ENCODE results near the gene CTSS.
"Not testable (repeated sequence)": the region's sequence is repeated elsewhere in the genome, so short reads cannot be mapped to it uniquely, and the experiment has no call there.

Gene CTSS

DNA sequence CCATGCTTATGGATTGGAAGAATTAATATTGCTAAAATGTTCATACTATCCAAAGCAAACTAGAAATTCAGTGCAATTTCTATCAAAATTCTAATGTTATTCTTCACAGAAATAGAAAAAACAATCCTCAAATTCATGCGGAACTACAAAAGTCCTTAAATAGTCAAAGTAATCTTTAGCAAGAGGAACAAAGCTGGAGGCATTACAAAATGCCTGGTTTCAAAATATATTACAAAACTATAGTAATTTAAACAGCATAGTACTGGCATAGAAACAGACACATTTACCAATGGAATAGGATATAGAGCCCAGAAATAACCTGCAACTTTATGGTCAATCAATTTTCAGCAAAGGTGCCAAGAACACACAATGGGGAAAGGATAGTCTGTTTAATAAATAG is 3.8 kb downstream of the CTSS start:
- Mint-ChIP-seq H3K27ac (no peak overlapping the region), H3K9me3 (no peaks in the 10 kb centered on the region), H3K36me3 (peaks cover 51% of the 10 kb centered on the region), H3K4me3 (no peak overlapping the region), H3K4me1 (peaks cover 41% of the 10 kb centered on the region), H3K27me3 (no peaks in the 10 kb centered on the region)
- CTCF ChIA-PET = no interaction called here
- DNase-seq = no peak

GRCh38 chr1:150760013-150760412 is 5.6 kb downstream of the CTSS start:
- no peak overlapping the region for H3K4me3 Mint-ChIP-seq
- peaks cover 29% of the 10 kb centered on the region for H3K4me1 Mint-ChIP-seq
- H3K27ac Mint-ChIP-seq = no peak overlapping the region
- H3K27me3 Mint-ChIP-seq = no peaks in the 10 kb centered on the region
- H3K9me3 Mint-ChIP-seq = no peaks in the 10 kb centered on the region
- CTCF ChIA-PET = no interaction called here
- H3K36me3 Mint-ChIP-seq = peaks cover 56% of the 10 kb centered on the region
- no peak for DNase-seq

DNA sequence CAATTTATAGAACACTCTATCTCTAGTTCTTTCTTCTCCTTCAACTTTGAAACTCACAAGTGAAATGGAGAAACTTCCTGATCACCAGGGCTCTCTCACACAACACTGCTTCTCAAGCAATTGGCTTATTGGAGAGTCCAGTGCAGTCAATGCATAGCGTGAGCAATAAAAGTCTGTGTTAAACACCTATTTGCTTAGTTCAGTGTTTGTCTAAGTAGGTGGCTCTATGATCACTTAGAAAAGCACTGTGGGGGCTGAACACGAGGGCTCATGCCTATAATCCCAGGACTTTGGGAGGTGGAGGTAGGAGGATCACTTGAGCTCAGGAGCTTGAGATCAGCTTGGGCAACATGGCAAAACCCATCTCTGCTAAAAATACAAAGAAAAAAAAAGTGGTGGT is 12.2 kb downstream of the CTSS start:
- Mint-ChIP-seq H3K4me1 (peaks cover 9% of the 10 kb centered on the region), H3K9me3 (no peaks in the 10 kb centered on the region), H3K27ac (no peak overlapping the region), H3K4me3 (no peak overlapping the region), H3K27me3 (no peaks in the 10 kb centered on the region), H3K36me3 (peaks cover 55% of the 10 kb centered on the region)
- CTCF ChIA-PET = no interaction called here
- DNase-seq = no peak

- Mint-ChIP-seq H3K4me3 (no peak overlapping the region), H3K4me1 (peaks cover 9% of the 10 kb centered on the region), H3K36me3 (peaks cover 42% of the 10 kb centered on the region), H3K27ac (no peak overlapping the region), H3K9me3 (no peaks in the 10 kb centered on the region), H3K27me3 (no peaks in the 10 kb centered on the region)
- no peak for DNase-seq
- CTCF ChIA-PET = no interaction called here
These were observed 14.1 kb downstream of the CTSS start for GRCh38 chr1:150751443-150751842.

DNA sequence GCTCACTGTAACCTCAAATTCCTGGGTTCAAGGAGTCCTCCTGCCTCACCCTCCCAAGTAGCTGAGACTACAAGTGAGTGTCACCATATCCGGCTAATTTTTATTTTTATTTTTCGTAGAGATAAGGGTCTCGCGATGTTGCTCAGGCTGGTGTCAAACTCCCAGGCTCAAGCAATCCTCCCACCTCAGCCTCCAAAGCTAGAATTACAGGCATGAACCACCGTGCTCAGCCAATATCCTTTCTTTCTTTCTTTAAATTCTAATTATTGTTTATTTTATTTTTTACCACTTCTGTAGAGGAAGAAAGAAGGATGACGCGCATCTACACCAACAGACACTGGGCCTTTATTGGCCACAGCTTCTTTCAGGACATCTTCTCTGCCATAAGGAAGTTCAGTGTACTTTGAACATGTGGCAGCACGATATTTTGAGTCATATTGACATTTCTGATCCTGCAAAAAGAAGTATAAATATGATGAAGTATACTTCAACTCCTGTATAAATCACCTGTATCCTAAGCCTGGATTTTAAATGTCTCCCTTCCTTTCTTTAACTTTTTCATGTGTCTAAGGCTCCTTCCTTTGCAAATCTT is 15.8 kb downstream of the CTSS start:
- peaks cover 35% of the 10 kb centered on the region for H3K36me3 Mint-ChIP-seq
- CTCF ChIA-PET = interaction anchor here (1.7 kb wide), 1 partner anchor 14 kb away, joined by 3 read pairs; no protein-coding TSS in a partner anchor

DNA sequence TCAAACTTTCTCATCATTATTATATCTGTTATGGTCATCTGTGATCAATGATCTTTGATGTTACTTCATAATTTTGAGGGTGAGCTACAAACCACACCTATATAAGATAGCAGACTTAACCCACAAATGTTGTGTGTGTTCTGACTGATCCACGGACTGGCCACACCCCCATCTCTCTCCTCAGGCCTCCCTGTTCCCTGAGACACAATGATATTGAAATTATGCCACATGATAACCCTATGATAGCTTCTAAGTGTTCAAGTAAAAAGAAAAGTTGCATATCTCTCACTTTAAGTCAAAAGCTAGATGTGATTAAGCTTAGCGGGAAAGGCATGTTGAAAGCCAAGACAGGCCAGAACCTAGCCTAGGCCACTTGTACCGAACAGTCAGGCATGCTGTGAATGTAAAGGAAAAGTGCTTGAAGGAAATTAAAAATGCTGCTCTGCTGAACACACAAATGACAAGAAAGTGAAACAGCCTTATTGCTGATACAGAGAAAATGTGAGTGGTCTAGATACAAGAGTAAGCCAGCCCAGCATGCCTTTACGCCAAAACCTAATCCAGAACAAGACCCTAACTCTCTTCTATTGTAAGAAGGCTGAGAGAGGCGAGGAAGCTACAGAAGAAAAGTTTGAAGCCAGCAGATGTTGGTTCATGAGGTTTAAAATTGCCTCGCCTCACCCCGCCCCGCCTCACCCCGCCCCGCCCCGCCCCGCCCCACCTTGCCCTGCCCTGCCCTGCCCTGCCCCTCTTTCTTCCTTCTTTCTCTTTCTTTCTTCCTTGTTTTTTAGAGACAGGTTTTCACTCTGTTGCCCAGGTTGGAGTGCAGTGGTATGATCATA is 16.5 kb downstream of the CTSS start:
- DNase-seq = no peak
- H3K9me3 Mint-ChIP-seq = no peaks in the 10 kb centered on the region
- H3K36me3 Mint-ChIP-seq = peaks cover 34% of the 10 kb centered on the region
- CTCF ChIA-PET = interaction anchor here (1.7 to 2.1 kb wide), 2 partner anchors 14 to 173 kb away, joined by 3 to 8 read pairs; no protein-coding TSS in a partner anchor
- peaks cover 9% of the 10 kb centered on the region for H3K4me1 Mint-ChIP-seq
- peak overlapping the region; percentile 21 for H3K27ac Mint-ChIP-seq
- no peak overlapping the region for H3K4me3 Mint-ChIP-seq
- H3K27me3 Mint-ChIP-seq = no peaks in the 10 kb centered on the region

More for the DNA sequence above, 15.8 kb downstream of the CTSS start:
- no peak overlapping the region for H3K27ac Mint-ChIP-seq
- H3K4me3 Mint-ChIP-seq = no peak overlapping the region
- H3K4me1 Mint-ChIP-seq = peaks cover 9% of the 10 kb centered on the region
- no peaks in the 10 kb centered on the region for H3K27me3 Mint-ChIP-seq
- no peaks in the 10 kb centered on the region for H3K9me3 Mint-ChIP-seq
- no peak for DNase-seq

DNA sequence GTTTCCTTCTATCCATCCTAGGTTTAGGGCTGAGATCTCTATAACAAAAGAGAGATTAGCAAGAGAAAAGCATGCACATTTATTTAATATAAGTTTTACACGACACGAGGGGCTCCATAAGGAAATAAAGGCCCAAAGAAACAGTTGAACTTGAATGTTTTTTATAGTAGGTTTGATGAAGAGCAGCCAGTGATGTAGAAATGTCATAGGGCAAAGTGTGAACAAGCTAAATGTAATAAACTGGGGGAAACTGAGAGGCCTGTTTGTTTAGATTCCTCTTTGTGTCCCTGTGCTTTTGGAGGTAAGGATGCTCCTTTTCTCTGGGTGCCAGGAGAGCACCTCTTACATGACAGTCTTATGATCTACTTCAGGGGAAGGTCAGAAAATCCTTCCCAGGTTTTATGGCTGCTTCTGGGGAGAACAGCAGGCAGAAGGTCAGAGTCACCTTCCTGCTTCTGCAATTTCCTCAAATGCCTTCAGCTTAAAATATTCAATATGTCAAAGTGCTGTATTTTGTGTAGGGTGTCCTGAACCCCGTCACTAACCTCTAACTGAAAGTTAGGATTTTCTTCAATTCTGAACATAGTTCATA is 35.4 kb downstream of the CTSS start:
- Mint-ChIP-seq H3K4me1 (no peaks in the 10 kb centered on the region), H3K27me3 (no peaks in the 10 kb centered on the region), H3K36me3 (peaks cover 15% of the 10 kb centered on the region), H3K4me3 (no peak overlapping the region), H3K27ac (no peak overlapping the region), H3K9me3 (no peaks in the 10 kb centered on the region)
- CTCF ChIA-PET = no interaction called here
- no peak for DNase-seq

- Mint-ChIP-seq H3K27ac (no peak overlapping the region), H3K4me1 (no peaks in the 10 kb centered on the region), H3K4me3 (no peak overlapping the region), H3K36me3 (no peaks in the 10 kb centered on the region), H3K9me3 (no peaks in the 10 kb centered on the region), H3K27me3 (peaks cover 7% of the 10 kb centered on the region)
- CTCF ChIA-PET = no interaction called here
- DNase-seq = no peak
These were observed 41.2 kb downstream of the CTSS start for GRCh38 chr1:150724336-150724735.

- H3K4me3 Mint-ChIP-seq = no peak within 1 kb of the TSS
- DNase-seq = no peak
- no peaks in the 10 kb centered on the region for H3K36me3 Mint-ChIP-seq
- H3K9me3 Mint-ChIP-seq = no peaks in the 10 kb centered on the region
- no peak within 1 kb of the TSS for H3K27ac Mint-ChIP-seq
- peaks cover 13% of the 10 kb centered on the region for H3K27me3 Mint-ChIP-seq
- no peaks in the 10 kb centered on the region for H3K4me1 Mint-ChIP-seq
- CTCF ChIA-PET = no interaction called here
These were observed 44.9 kb downstream of the CTSS start, which contains the start of gene HORMAD1 for GRCh38 chr1:150720703-150721102. HORMAD1 (minus strand) TSS chr1:150720895; CDS start chr1:150719505, 1,390 bp downstream.

GRCh38 chr1:150720098-150720497 is 45.5 kb downstream of the CTSS start:
- CTCF ChIA-PET = no interaction called here
- no peaks in the 10 kb centered on the region for H3K4me1 Mint-ChIP-seq
- no peak overlapping the region for H3K4me3 Mint-ChIP-seq
- no peaks in the 10 kb centered on the region for H3K9me3 Mint-ChIP-seq
- H3K36me3 Mint-ChIP-seq = no peaks in the 10 kb centered on the region
- peaks cover 13% of the 10 kb centered on the region for H3K27me3 Mint-ChIP-seq
- no peak for DNase-seq
- no peak overlapping the region for H3K27ac Mint-ChIP-seq

- Mint-ChIP-seq H3K27me3 (peaks cover 13% of the 10 kb centered on the region), H3K9me3 (no peaks in the 10 kb centered on the region), H3K4me1 (no peaks in the 10 kb centered on the region), H3K4me3 (no peak overlapping the region), H3K36me3 (no peaks in the 10 kb centered on the region), H3K27ac (no peak overlapping the region)
- no peak for DNase-seq
- CTCF ChIA-PET = no interaction called here
These were observed 47.2 kb downstream of the CTSS start for GRCh38 chr1:150718225-150718891.

- CTCF ChIA-PET, H3K4me1 Mint-ChIP-seq: not testable (repeated sequence)
- peaks cover 15% of the 10 kb centered on the region for H3K27me3 Mint-ChIP-seq
These were observed 56.5 kb downstream of the CTSS start for GRCh38 chr1:150709031-150709430.

GRCh38 chr1:150708595-150708994 is 57.0 kb downstream of the CTSS start:
- H3K36me3 Mint-ChIP-seq = no peaks in the 10 kb centered on the region
- H3K4me1 Mint-ChIP-seq = no peaks in the 10 kb centered on the region
- CTCF ChIA-PET = no interaction called here
- no peak for DNase-seq
- H3K9me3 Mint-ChIP-seq = no peaks in the 10 kb centered on the region
- H3K4me3 Mint-ChIP-seq = no peak overlapping the region
- peaks cover 16% of the 10 kb centered on the region for H3K27me3 Mint-ChIP-seq
- no peak overlapping the region for H3K27ac Mint-ChIP-seq

More at GRCh38 chr1:150709031-150709430, 56.5 kb downstream of the CTSS start:
- not testable (repeated sequence) for H3K36me3 Mint-ChIP-seq, H3K27ac Mint-ChIP-seq, H3K9me3 Mint-ChIP-seq, DNase-seq, H3K4me3 Mint-ChIP-seq

GRCh38 chr1:150706091-150706490 is 59.5 kb downstream of the CTSS start:
- H3K4me1 Mint-ChIP-seq = no peaks in the 10 kb centered on the region
- H3K9me3 Mint-ChIP-seq = no peaks in the 10 kb centered on the region
- peaks cover 25% of the 10 kb centered on the region for H3K27me3 Mint-ChIP-seq
- no peak overlapping the region for H3K27ac Mint-ChIP-seq
- no peaks in the 10 kb centered on the region for H3K36me3 Mint-ChIP-seq
- H3K4me3 Mint-ChIP-seq = no peak overlapping the region
- no peak for DNase-seq
- CTCF ChIA-PET = no interaction called here
